ENCODE results near the gene CCL13.

Gene CCL13

GRCh38 chr17:34367486-34368195, 11.4 kb downstream of the CCL13 start:
- no peak for TF ChIP-seq CTCF (IDR thresholded peaks at IDR 0.05; ENCODE audit: low read depth, low read length)

GRCh38 chr17:34368196-34368945, 12.1 kb downstream of the CCL13 start:
- TF ChIP-seq CTCF (IDR thresholded peaks at IDR 0.05; ENCODE audit: low read depth, low read length): no peak
- DNase-seq (ENCODE audit: extremely low read depth, low read depth): no peak

More at GRCh38 chr17:34367486-34368195, 11.4 kb downstream of the CCL13 start:
- no peak for DNase-seq (ENCODE audit: extremely low read depth, low read depth)

GRCh38 chr17:34368946-34369500, 12.7 kb downstream of the CCL13 start:
- no peak for DNase-seq (ENCODE audit: extremely low read depth, low read depth)
- no peak for TF ChIP-seq CTCF (IDR thresholded peaks at IDR 0.05; ENCODE audit: low read depth, low read length)

- no peak for TF ChIP-seq CTCF (IDR thresholded peaks at IDR 0.05; ENCODE audit: low read depth, low read length)
- DNase-seq (ENCODE audit: extremely low read depth, low read depth): no peak
Measured at GRCh38 chr17:34369571-34369970, 13.3 kb downstream of the CCL13 start.

- DNase-seq (ENCODE audit: extremely low read depth, low read depth): no peak
- TF ChIP-seq CTCF (IDR thresholded peaks at IDR 0.05; ENCODE audit: low read depth, low read length): no peak
Measured at GRCh38 chr17:34370376-34370996, 14.2 kb downstream of the CCL13 start.

- no peak for TF ChIP-seq CTCF (IDR thresholded peaks at IDR 0.05; ENCODE audit: low read depth, low read length)
- DNase-seq (ENCODE audit: extremely low read depth, low read depth): no peak
Measured at GRCh38 chr17:34370997-34371395, 14.7 kb downstream of the CCL13 start.
